T-helper 17 cell (primary cell): ENCODE results near the gene CLIC3. TPM values are rescaled to one million over a fixed set of nuclear protein-coding genes. Genes with fewer than 3 reads are reported as not detected.

Source experiments
- ATAC-seq: fragments of 150-1000 bp; cut with Tn5 transposase; 2 replicates; pipeline ENCODE4 v1.10.0; 2021; ENCODE audit warnings: mild to moderate bottlenecking, moderate library complexity
- DNase-seq, 3 donors: peaks; one replicate each; pipeline versions ENCODE4 v3.0.0 to v3.0.0-alpha.2; 2020 to 2021
- H3K9me3 ChIP-seq: one replicate; pipeline ENCODE4 v1.7.0; 2013; ENCODE audit warnings: low read length, mild to moderate bottlenecking; ENCODE audit not compliant: control insufficient read depth, poor library complexity, severe bottlenecking
- H3K27ac Mint-ChIP-seq: one replicate; pipeline ENCODE4 v1.8.0; 2022; ENCODE audit warnings: mild to moderate bottlenecking, moderate library complexity, mixed read lengths
- H3K27me3 Mint-ChIP-seq: one replicate; pipeline ENCODE4 v1.8.0; 2022; ENCODE audit warnings: mixed read lengths
- H3K36me3 Mint-ChIP-seq: one replicate; pipeline ENCODE4 v1.8.0; 2022; ENCODE audit warnings: low read depth, mixed read lengths
- H3K4me1 Mint-ChIP-seq: one replicate; pipeline ENCODE4 v1.8.0; 2022; ENCODE audit warnings: mild to moderate bottlenecking, mixed read lengths
- H3K4me3 Mint-ChIP-seq: one replicate; pipeline ENCODE4 v1.8.0; 2022; ENCODE audit warnings: mild to moderate bottlenecking, moderate library complexity, mixed read lengths
- total RNA-seq, 4 donors: library from RNA in 2 of 4; stranded (reverse) in 2 of 4; gene quantifications; one replicate each; pipeline ENCODE4 v1.2.3 and lab custom pipeline; 2022 to 2026

CLIC3 gene
- total RNA-seq, 2 donors from 2014 or later, result 1.9 to 2.1 TPM

DNA sequence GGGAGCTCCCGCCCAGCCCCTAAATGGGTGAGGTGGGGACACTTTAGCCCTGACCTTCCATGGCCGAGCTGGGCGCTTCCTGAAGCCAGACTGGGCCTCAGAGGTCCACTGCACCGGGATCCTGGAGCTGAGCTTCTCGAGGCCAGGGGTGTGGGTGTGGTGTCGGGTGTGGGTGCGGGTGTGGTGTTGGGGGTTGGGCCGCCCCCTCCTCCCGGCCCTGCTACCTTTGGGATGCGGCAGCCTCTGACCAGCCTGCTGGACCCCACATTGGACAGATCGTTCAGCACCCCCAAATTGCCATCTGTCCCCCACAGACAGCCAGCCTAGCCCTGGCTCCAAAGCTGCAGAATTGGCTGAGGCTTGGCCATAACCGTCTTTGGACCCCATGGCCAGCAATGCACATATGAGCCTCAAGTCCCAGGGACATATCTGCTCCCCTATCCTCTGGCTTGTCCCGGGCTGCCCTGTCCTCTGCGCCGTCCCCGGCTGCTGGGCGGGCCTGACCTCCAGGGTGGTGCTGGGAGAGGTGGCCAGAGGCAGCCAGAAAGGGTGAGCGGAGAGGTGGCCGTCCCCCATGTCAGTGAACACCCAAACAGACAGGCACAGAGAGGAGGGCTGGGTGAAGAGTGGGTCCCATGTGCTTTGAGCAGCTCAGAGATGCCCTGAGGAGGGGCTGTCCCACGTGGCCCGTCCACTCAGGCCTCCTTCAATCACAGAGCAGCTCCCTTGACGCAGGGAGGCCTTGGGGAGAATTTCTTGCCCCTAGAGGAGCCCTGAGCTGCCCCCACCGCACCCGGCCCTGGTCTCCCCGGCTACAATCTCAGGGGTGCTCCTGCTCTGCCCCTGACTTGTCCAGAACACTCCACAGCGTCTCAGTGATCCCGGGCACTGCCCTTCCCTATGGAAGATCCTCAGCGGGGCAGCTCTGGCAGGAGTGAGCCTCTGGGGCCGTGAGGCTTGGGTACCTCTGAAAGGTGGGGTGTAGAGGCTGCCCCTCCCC, 22.4 kb downstream of the CLIC3 start:
- H3K4me3 Mint-ChIP-seq, result peak overlapping the region; percentile 86
- ATAC-seq (no peak), DNase-seq (no peak)
- H3K9me3 ChIP-seq, result no peaks in the 10 kb centered on the region
- peak overlapping the region; percentile 74 for H3K27ac Mint-ChIP-seq
- no peaks in the 10 kb centered on the region for H3K27me3 Mint-ChIP-seq
- H3K4me1 Mint-ChIP-seq, result peaks cover 20% of the 10 kb centered on the region
- H3K36me3 Mint-ChIP-seq, result no peaks in the 10 kb centered on the region

DNA sequence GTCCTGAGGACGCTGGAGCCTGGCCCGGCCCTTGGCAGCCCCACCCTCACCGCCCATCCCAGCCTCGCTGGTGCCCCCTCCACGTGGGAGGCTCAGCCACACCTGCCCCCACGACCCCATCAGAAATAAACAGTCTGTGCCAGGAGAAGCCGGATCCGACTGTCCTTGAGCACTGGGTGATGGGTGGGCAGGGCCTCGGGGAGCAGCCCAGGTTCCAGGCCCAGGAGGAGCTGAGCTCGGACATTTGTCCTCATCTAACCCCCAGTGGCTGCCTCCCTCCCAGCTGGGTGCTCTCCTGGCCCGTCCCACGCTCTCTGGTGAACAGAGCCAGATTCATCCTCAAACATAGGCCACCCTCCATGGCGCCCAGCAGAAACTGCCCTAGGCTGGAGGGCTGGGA, 23.6 kb downstream of the CLIC3 start:
- Mint-ChIP-seq H3K36me3 (no peaks in the 10 kb centered on the region), H3K4me1 (peaks cover 20% of the 10 kb centered on the region), H3K27me3 (no peaks in the 10 kb centered on the region), H3K27ac (no peak overlapping the region), H3K4me3 (no peak overlapping the region)
- DNase-seq, result no peak
- no peak for ATAC-seq
- no peaks in the 10 kb centered on the region for H3K9me3 ChIP-seq

DNA sequence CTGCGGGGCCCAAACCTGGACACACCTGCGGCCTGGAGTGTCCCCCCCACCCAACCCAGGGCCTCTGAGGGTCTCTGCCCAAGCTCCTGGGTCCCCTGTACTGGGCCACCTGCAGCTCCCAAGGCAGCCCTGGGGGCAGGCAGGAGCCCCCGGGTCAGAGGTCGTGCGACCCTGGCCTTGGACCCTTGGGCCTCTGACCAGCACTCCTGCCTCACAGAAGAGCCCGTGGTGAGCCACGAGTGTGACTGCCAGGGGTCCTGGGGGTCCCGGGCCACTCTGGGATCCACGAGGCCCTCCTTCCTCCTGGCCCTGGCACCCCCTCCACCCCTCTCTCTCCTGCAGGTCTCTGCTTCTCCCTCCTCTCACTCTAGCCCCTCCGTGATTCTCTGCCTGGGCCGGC, 24.0 kb downstream of the CLIC3 start:
- no peak for ATAC-seq
- H3K9me3 ChIP-seq, result no peaks in the 10 kb centered on the region
- Mint-ChIP-seq H3K4me3 (no peak overlapping the region), H3K27me3 (no peaks in the 10 kb centered on the region), H3K4me1 (peaks cover 20% of the 10 kb centered on the region), H3K27ac (no peak overlapping the region), H3K36me3 (no peaks in the 10 kb centered on the region)
- no peak for DNase-seq

DNA sequence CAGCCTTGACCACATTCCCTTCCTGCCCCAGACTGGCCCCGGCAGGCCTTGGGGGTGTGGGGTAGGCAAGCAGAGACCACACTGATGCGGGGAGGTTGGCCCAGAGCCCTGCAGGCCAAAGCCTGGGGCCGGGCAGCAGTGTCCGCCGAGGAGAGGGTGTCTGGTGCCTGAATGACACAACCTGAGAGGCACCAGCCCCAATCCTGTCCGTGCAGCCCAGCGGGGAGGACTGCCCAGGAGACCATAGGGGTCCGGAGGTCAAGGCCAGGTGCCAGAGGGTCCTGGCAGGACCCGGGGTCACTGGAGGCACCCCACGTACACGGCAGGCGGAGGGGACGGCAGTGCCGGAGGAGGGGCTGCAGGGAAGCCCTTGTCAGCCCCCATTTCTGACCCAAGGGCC, 24.6 kb downstream of the CLIC3 start:
- no peaks in the 10 kb centered on the region for H3K27me3 Mint-ChIP-seq
- no peak overlapping the region for H3K4me3 Mint-ChIP-seq
- H3K27ac Mint-ChIP-seq, result no peak overlapping the region
- H3K9me3 ChIP-seq, result no peaks in the 10 kb centered on the region
- peaks cover 22% of the 10 kb centered on the region for H3K4me1 Mint-ChIP-seq
- no peaks in the 10 kb centered on the region for H3K36me3 Mint-ChIP-seq
- no peak for ATAC-seq
- DNase-seq, result no peak

DNA sequence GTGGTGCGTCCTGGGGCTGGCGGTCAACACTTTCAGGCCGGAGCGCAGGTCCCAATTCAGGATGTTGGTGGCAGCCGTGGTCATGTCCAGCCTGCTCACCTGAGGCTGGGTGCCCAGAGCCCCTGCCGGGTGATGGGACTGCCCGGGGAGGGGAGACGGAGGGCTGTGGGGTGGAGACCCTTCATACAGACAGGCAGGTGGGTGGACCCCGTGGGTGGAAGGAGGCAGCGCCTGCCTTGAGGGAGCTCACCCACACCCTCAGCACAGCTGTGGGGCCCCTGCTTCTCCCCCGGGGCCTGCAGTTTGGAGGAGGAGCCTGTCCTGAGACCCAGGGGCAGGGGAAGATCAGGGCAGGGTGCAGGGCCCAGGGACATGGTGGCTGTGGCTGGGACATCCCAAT, 26.0 kb downstream of the CLIC3 start:
- Mint-ChIP-seq H3K36me3 (no peaks in the 10 kb centered on the region), H3K27me3 (no peaks in the 10 kb centered on the region), H3K27ac (no peak overlapping the region), H3K4me3 (no peak overlapping the region), H3K4me1 (peaks cover 26% of the 10 kb centered on the region)
- DNase-seq (no peak), ATAC-seq (no peak)
- H3K9me3 ChIP-seq, result no peaks in the 10 kb centered on the region

DNA sequence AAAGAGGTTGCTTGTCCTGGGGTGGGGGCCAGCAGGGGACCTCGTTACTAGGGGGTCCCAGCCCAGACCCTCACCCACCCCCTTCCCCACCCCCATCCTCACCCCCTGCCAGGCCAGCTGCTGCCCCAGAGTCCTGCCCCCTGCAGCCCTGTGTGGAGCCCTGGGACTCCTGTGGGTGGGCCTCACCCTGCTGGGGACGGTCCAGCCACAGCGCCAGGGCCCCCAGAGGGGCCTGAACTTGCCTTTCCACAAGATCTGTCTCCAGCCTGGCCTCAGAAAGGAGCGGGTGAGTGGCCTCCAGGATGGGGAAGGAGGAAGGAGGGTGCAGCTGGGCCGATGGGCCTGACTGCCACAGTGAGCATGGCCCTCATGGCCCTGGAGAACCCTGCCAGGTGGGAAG, 26.6 kb downstream of the CLIC3 start:
- Mint-ChIP-seq H3K27me3 (no peaks in the 10 kb centered on the region), H3K4me1 (peaks cover 21% of the 10 kb centered on the region), H3K27ac (no peak overlapping the region), H3K4me3 (no peak overlapping the region), H3K36me3 (no peaks in the 10 kb centered on the region)
- no peak for DNase-seq
- ATAC-seq, result no peak
- no peaks in the 10 kb centered on the region for H3K9me3 ChIP-seq

DNA sequence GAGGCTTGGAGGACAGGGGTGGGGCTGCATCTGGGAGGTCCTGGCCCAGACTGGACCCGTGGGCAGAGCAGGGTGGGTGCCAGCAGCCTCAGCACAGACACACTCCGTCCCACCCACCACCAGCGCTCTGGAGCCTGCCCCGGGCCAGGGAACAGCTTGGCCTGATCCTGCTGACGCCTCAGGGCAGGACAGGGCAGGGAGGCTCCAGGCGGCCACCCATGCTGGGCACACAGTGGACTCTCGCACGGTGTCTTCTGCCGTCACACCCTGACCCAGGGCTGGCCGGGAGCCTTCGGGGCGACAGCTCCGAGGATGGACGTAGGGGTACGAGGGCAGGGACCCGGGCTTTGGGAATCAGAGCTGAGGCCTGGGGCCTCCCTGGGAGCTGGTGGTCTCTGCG, 27.2 kb downstream of the CLIC3 start:
- Mint-ChIP-seq H3K4me3 (no peak overlapping the region), H3K4me1 (peaks cover 23% of the 10 kb centered on the region), H3K36me3 (no peaks in the 10 kb centered on the region), H3K27ac (no peak overlapping the region), H3K27me3 (no peaks in the 10 kb centered on the region)
- ATAC-seq, result no peak
- no peak for DNase-seq
- H3K9me3 ChIP-seq, result no peaks in the 10 kb centered on the region

DNA sequence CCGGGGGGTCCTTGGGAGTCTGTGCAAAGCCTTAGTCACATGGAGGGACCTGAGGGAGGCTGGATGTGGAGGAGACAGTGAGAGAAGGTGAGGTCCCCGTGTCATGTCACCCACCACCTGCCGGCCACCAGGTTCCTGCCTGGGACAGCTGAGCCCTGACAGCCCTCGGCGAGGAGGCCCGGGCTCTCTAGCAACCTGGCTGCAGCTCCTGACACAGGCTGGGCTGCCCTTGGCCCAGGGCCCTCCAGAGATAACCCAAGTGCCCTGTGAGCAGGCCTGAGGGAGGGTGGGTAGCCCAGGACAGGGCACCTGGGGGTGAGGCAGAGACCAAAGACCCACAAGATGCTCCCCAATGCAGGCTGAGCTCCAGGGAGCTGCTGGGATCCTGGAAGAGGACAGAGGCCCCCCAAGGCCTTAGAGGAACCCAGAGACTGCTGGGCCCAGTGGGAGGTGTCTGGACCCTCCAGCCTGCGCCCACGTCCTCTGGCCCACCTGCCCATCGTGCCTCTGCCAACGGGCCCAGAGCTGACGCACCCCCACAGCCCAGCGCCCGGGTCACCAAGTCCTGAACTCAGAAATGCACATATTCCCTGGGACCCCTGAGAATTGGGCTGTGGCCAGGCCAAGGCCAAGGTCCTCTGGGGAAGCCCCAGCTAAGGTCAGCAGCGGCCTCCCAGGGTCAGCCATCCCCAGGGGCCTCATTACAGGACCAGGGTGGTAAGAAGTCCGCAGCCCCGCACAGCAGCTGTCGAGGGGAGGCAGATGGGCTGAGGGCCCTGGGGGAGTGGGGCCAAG, 27.8 kb downstream of the CLIC3 start:
- DNase-seq (no peak), ATAC-seq (no peak)
- Mint-ChIP-seq H3K36me3 (no peaks in the 10 kb centered on the region), H3K27me3 (no peaks in the 10 kb centered on the region), H3K4me3 (no peak overlapping the region), H3K27ac (no peak overlapping the region), H3K4me1 (peaks cover 20% of the 10 kb centered on the region)
- H3K9me3 ChIP-seq, result no peaks in the 10 kb centered on the region

DNA sequence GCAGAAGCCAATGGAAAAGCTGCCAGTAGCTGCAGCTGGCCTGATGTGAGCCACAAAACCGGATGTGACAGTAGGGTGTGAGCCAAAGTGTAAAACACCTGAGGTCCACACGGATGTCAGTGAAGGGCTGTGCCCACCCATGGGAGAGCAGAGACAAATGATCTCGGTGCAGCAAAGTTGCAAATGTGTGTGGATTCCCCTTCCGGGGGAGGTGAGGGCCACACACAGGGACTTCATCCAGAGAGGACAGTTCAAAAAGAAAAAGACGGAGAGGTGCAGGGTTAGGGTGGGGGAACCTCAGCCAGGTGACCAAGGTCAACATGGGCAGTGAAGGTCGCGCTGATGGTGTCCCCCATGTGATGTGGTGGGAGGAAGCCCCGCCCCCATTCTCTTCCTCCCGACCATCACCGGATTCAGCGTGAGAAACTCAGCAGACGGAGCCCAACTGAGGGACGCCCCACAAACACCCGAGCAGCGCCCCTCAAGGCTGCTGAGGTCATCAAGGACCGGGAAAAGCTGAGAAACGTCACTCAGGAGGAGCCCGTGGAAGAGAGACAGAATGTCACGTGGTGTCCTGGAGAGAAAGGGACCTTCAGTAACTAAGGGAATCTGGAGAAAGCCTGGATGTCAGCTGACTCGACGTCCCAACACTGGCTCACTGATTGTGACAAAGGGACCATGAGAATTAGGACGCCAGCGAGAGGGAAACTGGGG, 30.4 kb downstream of the CLIC3 start:
- H3K36me3 Mint-ChIP-seq, result no peaks in the 10 kb centered on the region
- H3K4me1 Mint-ChIP-seq, result peaks cover 28% of the 10 kb centered on the region

DNA sequence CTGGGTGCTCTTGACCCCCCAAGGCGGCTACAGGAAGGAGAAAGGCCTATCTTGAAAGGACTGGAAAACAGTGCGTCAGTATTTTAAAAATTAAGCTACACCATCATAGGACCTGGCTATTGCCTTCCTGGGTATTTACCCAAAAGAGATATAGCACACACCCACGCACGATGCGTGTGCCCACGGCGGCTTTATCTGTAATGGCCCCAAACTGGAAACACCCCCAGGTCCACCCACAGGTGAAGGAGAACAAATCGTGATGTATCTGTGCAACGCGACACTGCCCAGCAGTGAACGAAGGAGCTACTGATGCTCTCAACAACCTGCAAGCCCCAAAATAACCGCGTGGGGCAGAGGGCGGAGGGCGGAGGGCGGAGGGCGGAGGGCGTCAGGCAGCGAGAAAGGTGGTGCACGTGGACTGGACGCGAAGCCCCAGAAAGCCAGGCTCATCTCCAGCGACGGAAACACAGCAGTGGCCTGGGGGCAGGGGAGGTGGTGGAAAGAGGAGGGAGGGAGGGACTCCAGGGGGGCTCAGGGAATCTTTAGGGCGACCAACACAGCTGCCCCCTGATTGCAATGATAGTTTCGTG, 31.4 kb downstream of the CLIC3 start:
- H3K27ac Mint-ChIP-seq, result no peak overlapping the region
- H3K27me3 Mint-ChIP-seq, result no peaks in the 10 kb centered on the region
- no peaks in the 10 kb centered on the region for H3K36me3 Mint-ChIP-seq
- peaks cover 36% of the 10 kb centered on the region for H3K4me1 Mint-ChIP-seq
- DNase-seq (no peak), ATAC-seq (no peak)
- peak overlapping the region; percentile 73 for H3K4me3 Mint-ChIP-seq
- no peaks in the 10 kb centered on the region for H3K9me3 ChIP-seq

More for the DNA sequence above, 30.4 kb downstream of the CLIC3 start:
- Mint-ChIP-seq H3K4me3 (peak overlapping the region; percentile 86), H3K27ac (peak overlapping the region; percentile 93), H3K27me3 (no peaks in the 10 kb centered on the region)
- H3K9me3 ChIP-seq, result no peaks in the 10 kb centered on the region
- peak; percentile 57 for ATAC-seq
- DNase-seq, result no peak

DNA sequence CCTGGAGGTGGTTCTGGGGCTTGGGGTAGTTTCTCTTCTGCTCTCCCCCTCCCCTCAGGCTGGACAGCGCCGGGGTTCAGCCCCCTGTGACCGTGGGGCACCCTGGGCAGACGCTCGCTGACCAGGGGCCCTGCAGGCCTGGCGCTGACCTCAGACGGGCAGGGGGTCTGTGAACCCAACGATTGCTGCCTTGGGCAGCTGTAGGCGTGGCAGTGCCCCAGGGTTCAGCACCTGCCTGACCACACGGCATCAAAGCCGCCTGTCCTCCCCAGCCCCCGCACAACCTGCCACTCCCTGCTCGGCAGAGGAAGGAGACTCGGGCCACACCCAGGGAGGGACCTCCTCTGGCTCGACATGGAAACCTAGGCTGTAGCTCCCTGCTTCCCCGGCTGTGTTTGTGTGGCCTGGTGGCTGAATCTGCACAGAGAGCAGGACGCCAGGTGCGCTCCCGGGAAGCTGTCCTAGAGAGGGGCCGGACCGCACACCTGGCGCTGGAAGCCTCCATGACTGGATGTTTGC, 32.1 kb downstream of the CLIC3 start:
- Mint-ChIP-seq H3K4me1 (peaks cover 37% of the 10 kb centered on the region), H3K36me3 (no peaks in the 10 kb centered on the region), H3K4me3 (peak overlapping the region; percentile 73), H3K27ac (no peak overlapping the region), H3K27me3 (no peaks in the 10 kb centered on the region)
- H3K9me3 ChIP-seq, result no peaks in the 10 kb centered on the region
- ATAC-seq (no peak), DNase-seq (no peak)

DNA sequence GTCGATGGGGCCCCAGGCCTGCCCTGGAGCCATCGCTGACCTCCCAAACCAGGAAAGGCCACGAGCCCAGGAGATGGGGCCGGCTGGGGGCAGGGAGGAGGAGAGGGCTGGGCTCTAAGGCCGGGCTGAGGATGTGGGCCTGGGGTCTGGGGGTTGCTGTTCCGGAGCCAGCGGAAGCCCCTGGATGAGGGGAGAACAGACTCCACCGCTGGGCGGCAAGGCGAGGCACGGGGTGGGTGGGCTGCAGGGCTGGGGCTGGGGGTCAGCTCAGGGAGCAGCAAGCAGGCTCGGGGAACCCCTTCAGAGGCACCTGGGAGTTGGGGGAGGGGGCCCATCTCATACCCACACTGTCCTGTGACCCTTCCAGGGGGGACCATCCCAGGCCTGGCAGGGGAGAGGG, 32.6 kb downstream of the CLIC3 start:
- no peak for ATAC-seq
- Mint-ChIP-seq H3K27me3 (no peaks in the 10 kb centered on the region), H3K27ac (no peak overlapping the region), H3K4me1 (peaks cover 42% of the 10 kb centered on the region), H3K4me3 (no peak overlapping the region), H3K36me3 (no peaks in the 10 kb centered on the region)
- H3K9me3 ChIP-seq, result no peaks in the 10 kb centered on the region
- no peak for DNase-seq
